ENCODE results near the gene CRADD.

DNA sequence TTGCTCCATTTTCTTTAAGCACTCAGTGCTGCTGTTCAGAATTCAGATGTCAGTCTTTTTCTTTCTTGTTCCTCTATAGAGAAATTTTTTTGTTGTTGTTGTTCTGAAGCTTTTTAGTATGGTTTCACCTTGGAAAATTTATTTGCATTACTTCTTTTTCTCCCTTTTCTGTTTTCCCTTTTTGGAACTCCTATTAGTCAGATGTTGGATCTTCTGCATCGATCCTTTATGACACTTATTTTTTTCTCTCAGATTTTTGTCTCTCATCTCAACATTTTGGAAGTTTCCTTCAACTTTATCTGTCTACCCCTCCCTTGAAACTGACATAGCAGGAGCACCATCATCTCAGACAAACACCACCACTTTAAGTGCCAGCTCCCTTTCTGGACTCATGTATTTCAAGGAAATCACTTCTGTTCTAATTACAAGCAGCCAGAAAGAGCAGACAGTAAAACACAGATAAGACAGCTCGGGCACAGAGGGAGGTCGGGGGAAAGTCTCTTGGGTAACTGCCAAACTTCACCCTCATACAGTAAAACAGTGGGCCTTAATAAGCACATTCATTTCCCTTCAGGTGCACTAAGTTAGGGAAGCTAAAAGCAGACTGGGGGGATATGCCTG is 248.5 kb downstream of the CRADD start:
- TF ChIP-seq, protein P1, sequence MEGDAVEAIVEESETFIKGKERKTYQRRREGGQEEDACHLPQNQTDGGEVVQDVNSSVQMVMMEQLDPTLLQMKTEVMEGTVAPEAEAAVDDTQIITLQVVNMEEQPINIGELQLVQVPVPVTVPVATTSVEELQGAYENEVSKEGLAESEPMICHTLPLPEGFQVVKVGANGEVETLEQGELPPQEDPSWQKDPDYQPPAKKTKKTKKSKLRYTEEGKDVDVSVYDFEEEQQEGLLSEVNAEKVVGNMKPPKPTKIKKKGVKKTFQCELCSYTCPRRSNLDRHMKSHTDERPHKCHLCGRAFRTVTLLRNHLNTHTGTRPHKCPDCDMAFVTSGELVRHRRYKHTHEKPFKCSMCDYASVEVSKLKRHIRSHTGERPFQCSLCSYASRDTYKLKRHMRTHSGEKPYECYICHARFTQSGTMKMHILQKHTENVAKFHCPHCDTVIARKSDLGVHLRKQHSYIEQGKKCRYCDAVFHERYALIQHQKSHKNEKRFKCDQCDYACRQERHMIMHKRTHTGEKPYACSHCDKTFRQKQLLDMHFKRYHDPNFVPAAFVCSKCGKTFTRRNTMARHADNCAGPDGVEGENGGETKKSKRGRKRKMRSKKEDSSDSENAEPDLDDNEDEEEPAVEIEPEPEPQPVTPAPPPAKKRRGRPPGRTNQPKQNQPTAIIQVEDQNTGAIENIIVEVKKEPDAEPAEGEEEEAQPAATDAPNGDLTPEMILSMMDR (IDR thresholded peaks at IDR 0.05 in 8 of 11, conservative IDR thresholded peaks at IDR 0.05 in 3 of 11), result no peak
- TF ChIP-seq POLR2AphosphoS5 (IDR thresholded peaks at IDR 0.05), result no peak
